Measurements from ENCODE around the gene CASP1. TPM values are rescaled to one million over a fixed set of nuclear protein-coding genes. Genes with fewer than 3 reads are reported as not detected.
"Not testable (repeated sequence)": the region's sequence is repeated elsewhere in the genome, so short reads cannot be mapped to it uniquely, and the experiment has no call there.

CASP1 gene
- total and polyA plus RNA-seq, 4 donors: 6.9 to 15.2 (median 8.6) TPM

DNA sequence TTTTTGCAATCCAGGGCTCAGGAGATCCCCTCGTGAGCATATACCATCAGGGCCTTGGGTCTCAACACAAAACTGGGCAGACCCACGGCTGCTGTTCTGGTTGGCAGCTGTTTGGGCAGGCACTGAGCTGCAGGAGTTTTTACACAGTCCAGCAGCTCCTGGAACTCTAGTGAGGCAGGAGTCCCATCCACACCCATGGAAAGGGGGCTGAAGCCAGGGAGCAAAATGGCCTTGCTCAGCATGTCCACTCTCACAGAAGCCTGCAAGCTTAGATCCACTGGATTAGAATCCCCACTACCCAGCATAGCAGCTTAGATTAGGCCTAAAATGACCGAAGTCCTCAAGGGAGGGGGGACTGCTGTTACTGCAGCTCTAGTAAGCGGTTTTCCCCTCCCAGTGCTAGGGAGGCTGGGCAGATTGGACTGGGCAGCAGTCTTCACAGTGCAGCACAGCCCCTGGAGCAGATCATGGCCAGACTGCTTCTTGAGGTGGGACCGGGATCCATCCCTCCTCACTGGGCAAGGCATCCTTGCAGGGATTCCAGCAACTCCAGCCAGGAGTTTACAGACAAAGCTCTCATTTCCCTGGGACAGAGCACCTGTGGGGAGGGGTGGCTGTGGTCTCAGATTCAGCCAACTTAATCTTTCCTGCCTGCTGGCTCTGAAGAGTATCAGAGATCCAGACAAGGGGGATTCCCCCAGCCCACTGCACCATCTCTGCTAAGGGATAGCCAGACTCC is 46.6 kb upstream of the CASP1 start:
- no peaks in the 10 kb centered on the region for H3K36me3 ChIP-seq (ENCODE audit: control insufficient read depth in 4 of 4, insufficient read depth in 3 of 4, low read depth in 1 of 4, low read length in 3 of 4)
- TF ChIP-seq, protein P1, sequence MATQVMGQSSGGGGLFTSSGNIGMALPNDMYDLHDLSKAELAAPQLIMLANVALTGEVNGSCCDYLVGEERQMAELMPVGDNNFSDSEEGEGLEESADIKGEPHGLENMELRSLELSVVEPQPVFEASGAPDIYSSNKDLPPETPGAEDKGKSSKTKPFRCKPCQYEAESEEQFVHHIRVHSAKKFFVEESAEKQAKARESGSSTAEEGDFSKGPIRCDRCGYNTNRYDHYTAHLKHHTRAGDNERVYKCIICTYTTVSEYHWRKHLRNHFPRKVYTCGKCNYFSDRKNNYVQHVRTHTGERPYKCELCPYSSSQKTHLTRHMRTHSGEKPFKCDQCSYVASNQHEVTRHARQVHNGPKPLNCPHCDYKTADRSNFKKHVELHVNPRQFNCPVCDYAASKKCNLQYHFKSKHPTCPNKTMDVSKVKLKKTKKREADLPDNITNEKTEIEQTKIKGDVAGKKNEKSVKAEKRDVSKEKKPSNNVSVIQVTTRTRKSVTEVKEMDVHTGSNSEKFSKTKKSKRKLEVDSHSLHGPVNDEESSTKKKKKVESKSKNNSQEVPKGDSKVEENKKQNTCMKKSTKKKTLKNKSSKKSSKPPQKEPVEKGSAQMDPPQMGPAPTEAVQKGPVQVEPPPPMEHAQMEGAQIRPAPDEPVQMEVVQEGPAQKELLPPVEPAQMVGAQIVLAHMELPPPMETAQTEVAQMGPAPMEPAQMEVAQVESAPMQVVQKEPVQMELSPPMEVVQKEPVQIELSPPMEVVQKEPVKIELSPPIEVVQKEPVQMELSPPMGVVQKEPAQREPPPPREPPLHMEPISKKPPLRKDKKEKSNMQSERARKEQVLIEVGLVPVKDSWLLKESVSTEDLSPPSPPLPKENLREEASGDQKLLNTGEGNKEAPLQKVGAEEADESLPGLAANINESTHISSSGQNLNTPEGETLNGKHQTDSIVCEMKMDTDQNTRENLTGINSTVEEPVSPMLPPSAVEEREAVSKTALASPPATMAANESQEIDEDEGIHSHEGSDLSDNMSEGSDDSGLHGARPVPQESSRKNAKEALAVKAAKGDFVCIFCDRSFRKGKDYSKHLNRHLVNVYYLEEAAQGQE (IDR thresholded peaks at IDR 0.05): no peak
- TF ChIP-seq HNF4A (conservative IDR thresholded peaks at IDR 0.05) (no peak), JUND (IDR thresholded peaks at IDR 0.05) (no peak), TAF1 (conservative IDR thresholded peaks at IDR 0.05) (no peak), YY1 (IDR thresholded peaks at IDR 0.05) (no peak), SP1 (IDR thresholded peaks at IDR 0.05) (no peak)
- TF ChIP-seq, protein P2, sequence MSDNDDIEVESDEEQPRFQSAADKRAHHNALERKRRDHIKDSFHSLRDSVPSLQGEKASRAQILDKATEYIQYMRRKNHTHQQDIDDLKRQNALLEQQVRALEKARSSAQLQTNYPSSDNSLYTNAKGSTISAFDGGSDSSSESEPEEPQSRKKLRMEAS (IDR thresholded peaks at IDR 0.05): no peak
- DNase-seq (ENCODE audit: low spot score): no peak
- WGBS: 85% methylated on average over 5 of the region's 5 CpGs
- H3K27ac ChIP-seq (ENCODE audit: low read depth in 1 of 2, low read length in 2 of 2): no peak overlapping the region
- H3K4me3 ChIP-seq (ENCODE audit: low read depth in 1 of 3, low read length in 3 of 3): no peak overlapping the region
- H3K4me1 ChIP-seq (ENCODE audit: control insufficient read depth in 4 of 4, insufficient read depth in 4 of 4, low read length in 3 of 4): no peaks in the 10 kb centered on the region
- no peak overlapping the region for H3K9ac ChIP-seq (ENCODE audit: low read depth in 1 of 2, low read length in 2 of 2)
- no peaks in the 10 kb centered on the region for H3K27me3 ChIP-seq (ENCODE audit: control insufficient read depth in 4 of 4, insufficient read depth in 4 of 4, low read length in 3 of 4)
- no peaks in the 10 kb centered on the region for H3K9me3 ChIP-seq (ENCODE audit: control insufficient read depth in 4 of 4, low read length in 3 of 4)

DNA sequence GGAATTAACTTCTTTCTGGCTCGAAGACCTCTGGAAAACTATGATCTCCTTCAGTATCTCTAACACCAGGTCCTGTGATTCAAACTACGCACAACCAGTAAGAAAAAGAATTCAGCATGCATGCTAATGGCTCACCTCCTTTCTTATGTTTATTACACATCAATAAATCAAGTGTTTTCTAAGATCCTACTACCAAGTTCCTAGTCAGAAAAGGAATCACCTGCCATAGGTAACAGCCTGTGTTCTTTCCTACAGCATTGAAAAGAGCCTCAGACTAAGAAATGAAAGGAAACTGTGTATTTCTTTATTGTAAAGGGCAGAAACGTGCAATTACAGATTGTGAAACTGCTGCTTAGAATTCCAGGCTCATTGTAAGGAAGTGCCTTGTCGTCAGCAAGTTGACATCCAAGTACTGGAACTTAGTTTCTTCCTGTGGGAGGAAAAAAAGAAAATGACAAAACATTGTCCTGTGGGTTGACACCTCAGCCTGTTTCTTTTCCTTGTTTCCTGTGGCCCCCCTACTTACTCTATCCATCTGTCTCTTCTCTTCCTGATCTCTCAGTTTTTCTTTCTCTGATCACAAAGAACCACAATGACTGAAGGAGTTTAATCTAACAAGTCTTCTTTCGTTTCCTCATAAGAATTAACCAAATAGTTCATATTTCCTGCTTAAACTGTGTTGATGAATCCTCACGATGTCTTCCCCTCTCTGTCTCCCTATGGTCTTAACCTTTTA is 45.4 kb upstream of the CASP1 start:
- not testable (repeated sequence) for H3K36me3 ChIP-seq (ENCODE audit: control insufficient read depth in 4 of 4, insufficient read depth in 3 of 4, low read depth in 1 of 4, low read length in 3 of 4); H3K27me3 ChIP-seq (ENCODE audit: control insufficient read depth in 4 of 4, insufficient read depth in 4 of 4, low read length in 3 of 4); H3K9me3 ChIP-seq (ENCODE audit: control insufficient read depth in 4 of 4, low read length in 3 of 4); H3K9ac ChIP-seq (ENCODE audit: low read depth in 1 of 2, low read length in 2 of 2); H3K4me3 ChIP-seq (ENCODE audit: low read depth in 1 of 3, low read length in 3 of 3); H3K4me1 ChIP-seq (ENCODE audit: control insufficient read depth in 4 of 4, insufficient read depth in 4 of 4, low read length in 3 of 4); H3K27ac ChIP-seq (ENCODE audit: low read depth in 1 of 2, low read length in 2 of 2); DNase-seq (ENCODE audit: low spot score)
- 49% methylated on average over 6 of the region's 6 CpGs for WGBS

DNA sequence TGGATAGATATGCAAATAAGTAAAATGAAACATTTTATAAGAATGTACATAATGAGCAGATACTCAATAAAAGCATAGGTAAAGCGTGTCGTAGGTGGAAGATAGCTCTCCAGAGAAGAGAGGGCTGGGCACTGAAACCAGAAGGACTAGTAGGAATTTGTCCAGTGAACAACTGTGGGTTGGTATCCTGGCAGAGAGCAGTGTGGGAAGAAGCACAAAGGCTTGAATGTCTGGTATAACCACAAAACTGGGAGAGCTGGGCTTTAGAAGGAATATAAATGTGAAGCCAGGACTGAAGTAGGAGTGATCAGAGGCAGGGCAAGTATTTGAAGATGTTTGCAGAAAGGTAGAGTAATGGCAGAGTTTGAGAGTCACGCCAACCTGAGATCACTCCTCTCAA is 43.3 kb upstream of the CASP1 start:
- no peaks in the 10 kb centered on the region for H3K4me1 ChIP-seq (ENCODE audit: control insufficient read depth in 4 of 4, insufficient read depth in 4 of 4, low read length in 3 of 4)
- WGBS: 90% methylated on average over 3 of the region's 3 CpGs
- H3K27ac ChIP-seq (ENCODE audit: low read depth in 1 of 2, low read length in 2 of 2): no peak overlapping the region

More for the DNA sequence above, 43.3 kb upstream of the CASP1 start:
- DNase-seq (ENCODE audit: low spot score): no peak
- Histone ChIP-seq H3K9me3 (ENCODE audit: control insufficient read depth in 4 of 4, low read length in 3 of 4) (no peaks in the 10 kb centered on the region), H3K27me3 (ENCODE audit: control insufficient read depth in 4 of 4, insufficient read depth in 4 of 4, low read length in 3 of 4) (no peaks in the 10 kb centered on the region), H3K9ac (ENCODE audit: low read depth in 1 of 2, low read length in 2 of 2) (no peak overlapping the region), H3K4me3 (ENCODE audit: low read depth in 1 of 3, low read length in 3 of 3) (no peak overlapping the region), H3K36me3 (ENCODE audit: control insufficient read depth in 4 of 4, insufficient read depth in 3 of 4, low read depth in 1 of 4, low read length in 3 of 4) (no peaks in the 10 kb centered on the region)
- TF ChIP-seq EGR1 (IDR thresholded peaks at IDR 0.05; ENCODE audit: low read depth in 2 of 2) (no peak), HNF4G (IDR thresholded peaks at IDR 0.05) (no peak), SP1 (IDR thresholded peaks at IDR 0.05) (no peak), RXRA (IDR thresholded peaks at IDR 0.05) (no peak), TAF1 (conservative IDR thresholded peaks at IDR 0.05) (no peak), YY1 (IDR thresholded peaks at IDR 0.05) (no peak), FOXA1 (IDR thresholded peaks at IDR 0.05) (no peak), JUND (IDR thresholded peaks at IDR 0.05) (no peak), FOXA2 (IDR thresholded peaks at IDR 0.05) (no peak)
- TF ChIP-seq, protein P3, sequence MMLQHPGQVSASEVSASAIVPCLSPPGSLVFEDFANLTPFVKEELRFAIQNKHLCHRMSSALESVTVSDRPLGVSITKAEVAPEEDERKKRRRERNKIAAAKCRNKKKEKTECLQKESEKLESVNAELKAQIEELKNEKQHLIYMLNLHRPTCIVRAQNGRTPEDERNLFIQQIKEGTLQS (IDR thresholded peaks at IDR 0.05): no peak
- TF ChIP-seq, protein P1 (IDR thresholded peaks at IDR 0.05): no peak
- TF ChIP-seq, protein P2 (IDR thresholded peaks at IDR 0.05): no peak
- TF ChIP-seq, protein P4, sequence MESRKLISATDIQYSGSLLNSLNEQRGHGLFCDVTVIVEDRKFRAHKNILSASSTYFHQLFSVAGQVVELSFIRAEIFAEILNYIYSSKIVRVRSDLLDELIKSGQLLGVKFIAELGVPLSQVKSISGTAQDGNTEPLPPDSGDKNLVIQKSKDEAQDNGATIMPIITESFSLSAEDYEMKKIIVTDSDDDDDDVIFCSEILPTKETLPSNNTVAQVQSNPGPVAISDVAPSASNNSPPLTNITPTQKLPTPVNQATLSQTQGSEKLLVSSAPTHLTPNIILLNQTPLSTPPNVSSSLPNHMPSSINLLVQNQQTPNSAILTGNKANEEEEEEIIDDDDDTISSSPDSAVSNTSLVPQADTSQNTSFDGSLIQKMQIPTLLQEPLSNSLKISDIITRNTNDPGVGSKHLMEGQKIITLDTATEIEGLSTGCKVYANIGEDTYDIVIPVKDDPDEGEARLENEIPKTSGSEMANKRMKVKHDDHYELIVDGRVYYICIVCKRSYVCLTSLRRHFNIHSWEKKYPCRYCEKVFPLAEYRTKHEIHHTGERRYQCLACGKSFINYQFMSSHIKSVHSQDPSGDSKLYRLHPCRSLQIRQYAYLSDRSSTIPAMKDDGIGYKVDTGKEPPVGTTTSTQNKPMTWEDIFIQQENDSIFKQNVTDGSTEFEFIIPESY (IDR thresholded peaks at IDR 0.05): no peak
